Thyroid gland (tissue), 4 donors: ENCODE measurements around the gene XAF1. TPM values are rescaled to one million over a fixed set of nuclear protein-coding genes. Genes with fewer than 3 reads are reported as not detected.

ENCODE experiments used
- DNase-seq, 2 donors: peaks; one replicate each; pipeline ENCODE4 v3.0.0-alpha.2; 2019
- H3K27ac ChIP-seq, 3 donors: fragments of 200-600 bp; sonication (generic); 1 replicate in 2 of 3; 2 replicates in 1 of 3; pipeline ENCODE4 v1.5.1; 2016 to 2019; ENCODE audit warnings: mild to moderate bottlenecking in 1 of 3, moderate library complexity in 1 of 3
- H3K27me3 ChIP-seq: fragments of 200-600 bp; sonication (generic); one replicate; pipeline ENCODE4 v1.5.1; 2019
- H3K36me3 ChIP-seq, 2 donors: fragments of 200-600 bp; sonication (generic); one replicate each; pipeline ENCODE4 v1.5.1; 2016 to 2019
- H3K4me1 ChIP-seq, 2 donors: fragments of 200-600 bp; sonication (generic); one replicate each; pipeline ENCODE4 v1.5.1; 2017 to 2019
- H3K4me3 ChIP-seq, 3 donors: fragments of 200-600 bp; sonication (generic); replicated peaks in 1 of 3; 1 replicate in 2 of 3; 2 replicates in 1 of 3; pipeline ENCODE4 v1.5.1; 2016; ENCODE audit warnings: mild to moderate bottlenecking in 1 of 3
- H3K9me3 ChIP-seq: fragments of 200-600 bp; sonication (generic); one replicate; pipeline ENCODE4 v1.5.1; 2017
- POLR2A ChIP-seq, 2 donors: fragments of 450-650 bp; IDR thresholded peaks; one replicate each; pipeline ENCODE4 v1.6.1; 2017; ENCODE audit warnings: antibody characterized with exemption in 2 of 2, mild to moderate bottlenecking in 2 of 2, moderate library complexity in 1 of 2
- WGBS, 2 donors: methylation state at CpG; one replicate each; pipeline ENCODE4 v1.1.5; 2017; 5-methylcytosine and 5-hydroxymethylcytosine counted together
- intact Hi-C: fragments of 100-400 bp; cut with DNase I; formaldehyde crosslinking; loops from one replicate; pipeline ENCODE4 v1.15.1; 2023
- total RNA-seq, 4 donors: library from RNA; depleted of rRNA; stranded (reverse); fragments of >200 nt; gene quantifications; one replicate each; pipeline ENCODE4 v1.2.3, GENCODE V29; 2016
- TF ChIP-seq, protein P1 (sequence below), 6 experiments: fragments of 200-600 bp in 3 of 6; fragments of 450-650 bp in 3 of 6; sonication (generic) in 3 of 6; IDR thresholded peaks; one replicate each; pipeline ENCODE4 v1.5.1; 2016 to 2019; ENCODE audit warnings: antibody characterized with exemption in 6 of 6, mild to moderate bottlenecking in 2 of 6, inconsistent platforms in 1 of 6, moderate library complexity in 1 of 6

XAF1 gene
- total RNA-seq, 4 donors from 2014 or later: 10.0 to 34.1 (median 12.6) TPM

GRCh38 chr17:6780001-6780400 is 24.2 kb downstream of the XAF1 start:
- TF ChIP-seq, protein P1, sequence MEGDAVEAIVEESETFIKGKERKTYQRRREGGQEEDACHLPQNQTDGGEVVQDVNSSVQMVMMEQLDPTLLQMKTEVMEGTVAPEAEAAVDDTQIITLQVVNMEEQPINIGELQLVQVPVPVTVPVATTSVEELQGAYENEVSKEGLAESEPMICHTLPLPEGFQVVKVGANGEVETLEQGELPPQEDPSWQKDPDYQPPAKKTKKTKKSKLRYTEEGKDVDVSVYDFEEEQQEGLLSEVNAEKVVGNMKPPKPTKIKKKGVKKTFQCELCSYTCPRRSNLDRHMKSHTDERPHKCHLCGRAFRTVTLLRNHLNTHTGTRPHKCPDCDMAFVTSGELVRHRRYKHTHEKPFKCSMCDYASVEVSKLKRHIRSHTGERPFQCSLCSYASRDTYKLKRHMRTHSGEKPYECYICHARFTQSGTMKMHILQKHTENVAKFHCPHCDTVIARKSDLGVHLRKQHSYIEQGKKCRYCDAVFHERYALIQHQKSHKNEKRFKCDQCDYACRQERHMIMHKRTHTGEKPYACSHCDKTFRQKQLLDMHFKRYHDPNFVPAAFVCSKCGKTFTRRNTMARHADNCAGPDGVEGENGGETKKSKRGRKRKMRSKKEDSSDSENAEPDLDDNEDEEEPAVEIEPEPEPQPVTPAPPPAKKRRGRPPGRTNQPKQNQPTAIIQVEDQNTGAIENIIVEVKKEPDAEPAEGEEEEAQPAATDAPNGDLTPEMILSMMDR (IDR thresholded peaks at IDR 0.05): no peak
- no peak for TF ChIP-seq POLR2A (IDR thresholded peaks at IDR 0.05)
- WGBS, 2 donors: 77 to 78% methylated on average over 8 of the region's 8 CpGs
- Histone ChIP-seq H3K27me3 (no peaks in the 10 kb centered on the region), H3K4me3 (no peak overlapping the region), H3K9me3 (no peaks in the 10 kb centered on the region), H3K4me1 (peaks cover 0 to 5% of the 10 kb centered on the region in 2 donors), H3K27ac (no peak overlapping the region), H3K36me3 (no peaks in the 10 kb centered on the region)
- DNase-seq: no peak
- intact Hi-C loops: no loop called here

DNA sequence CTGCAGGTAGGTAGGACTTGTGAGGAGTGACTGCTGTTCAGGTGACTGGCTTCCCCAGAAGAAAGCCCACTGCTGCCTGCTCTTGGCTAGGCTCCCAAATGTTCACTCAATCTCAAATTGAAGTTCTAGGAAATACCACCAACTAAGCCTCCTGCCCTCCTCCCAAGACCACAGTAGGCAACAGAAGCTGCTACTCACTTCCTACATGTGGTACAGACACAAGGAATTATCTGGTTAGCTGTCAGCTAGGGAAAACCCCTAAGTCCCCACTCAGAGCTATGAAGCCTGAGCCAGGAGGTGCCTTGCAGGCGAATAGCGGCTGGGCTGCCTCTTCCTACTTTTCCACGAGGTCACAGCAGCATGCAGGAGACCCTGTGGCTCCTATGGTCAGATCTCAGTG is 25.0 kb downstream of the XAF1 start:
- Histone ChIP-seq H3K27ac (no peak overlapping the region), H3K36me3 (no peaks in the 10 kb centered on the region), H3K4me3 (no peak overlapping the region), H3K9me3 (no peaks in the 10 kb centered on the region), H3K27me3 (no peaks in the 10 kb centered on the region), H3K4me1 (peaks cover 0 to 4% of the 10 kb centered on the region in 2 donors)
- WGBS, 2 donors: 61 to 74% methylated on average over 3 of the region's 3 CpGs
- TF ChIP-seq POLR2A (IDR thresholded peaks at IDR 0.05): no peak
- TF ChIP-seq, protein P1 (IDR thresholded peaks at IDR 0.05): no peak
- DNase-seq: no peak
- intact Hi-C loops: no loop called here

DNA sequence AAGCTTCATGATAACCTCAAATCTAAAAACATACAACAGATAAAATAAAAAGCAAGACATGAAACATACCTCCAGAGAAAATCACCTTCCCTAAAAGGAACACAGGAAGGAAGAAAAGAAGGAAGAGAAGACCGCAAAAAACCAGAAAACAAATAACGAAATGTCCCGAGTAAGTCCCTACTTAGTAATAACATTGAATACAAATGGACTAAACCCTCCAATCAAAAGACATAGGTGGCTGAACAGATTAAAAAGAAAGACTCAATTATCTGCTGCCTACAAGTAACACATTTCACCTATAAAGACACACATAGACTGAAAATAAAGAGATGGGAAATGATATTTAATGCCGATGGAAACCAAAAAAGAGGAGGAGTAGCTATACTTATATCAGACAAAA is 26.4 kb downstream of the XAF1 start:
- H3K9me3 ChIP-seq: no peaks in the 10 kb centered on the region
- H3K27me3 ChIP-seq: no peaks in the 10 kb centered on the region
- no peak overlapping the region for H3K4me3 ChIP-seq
- 89 to 91% methylated on average over 4 of the region's 4 CpGs for WGBS, 2 donors
- H3K27ac ChIP-seq: no peak overlapping the region
- no peak for DNase-seq
- no peaks in the 10 kb centered on the region for H3K4me1 ChIP-seq
- intact Hi-C loops: no loop called here
- H3K36me3 ChIP-seq: no peaks in the 10 kb centered on the region
- TF ChIP-seq POLR2A (IDR thresholded peaks at IDR 0.05): no peak
- TF ChIP-seq, protein P1 (IDR thresholded peaks at IDR 0.05): no peak

DNA sequence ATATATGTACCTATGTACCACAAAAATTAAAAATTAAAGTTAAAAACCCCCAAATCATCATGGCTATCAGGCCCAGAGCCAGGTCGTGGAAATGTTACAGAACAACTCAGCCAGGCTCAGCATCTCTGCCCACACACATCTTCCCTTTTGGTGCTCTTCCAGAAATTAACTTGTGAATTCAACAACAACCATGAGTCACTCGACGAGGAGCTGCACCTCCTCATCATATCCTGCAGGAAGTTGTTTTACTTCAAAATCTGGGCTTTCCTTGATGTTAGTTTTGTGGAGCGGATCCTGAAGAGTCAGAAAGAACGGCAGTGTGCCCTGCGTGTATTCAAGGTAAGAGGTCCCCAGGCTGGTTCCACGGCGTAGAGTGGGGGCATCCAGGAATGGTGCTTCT is 30.8 kb downstream of the XAF1 start:
- WGBS, 2 donors: 38 to 44% methylated on average over 8 of the region's 8 CpGs
- TF ChIP-seq, protein P1 (IDR thresholded peaks at IDR 0.05): no peak
- no peak for TF ChIP-seq POLR2A (IDR thresholded peaks at IDR 0.05)

DNA sequence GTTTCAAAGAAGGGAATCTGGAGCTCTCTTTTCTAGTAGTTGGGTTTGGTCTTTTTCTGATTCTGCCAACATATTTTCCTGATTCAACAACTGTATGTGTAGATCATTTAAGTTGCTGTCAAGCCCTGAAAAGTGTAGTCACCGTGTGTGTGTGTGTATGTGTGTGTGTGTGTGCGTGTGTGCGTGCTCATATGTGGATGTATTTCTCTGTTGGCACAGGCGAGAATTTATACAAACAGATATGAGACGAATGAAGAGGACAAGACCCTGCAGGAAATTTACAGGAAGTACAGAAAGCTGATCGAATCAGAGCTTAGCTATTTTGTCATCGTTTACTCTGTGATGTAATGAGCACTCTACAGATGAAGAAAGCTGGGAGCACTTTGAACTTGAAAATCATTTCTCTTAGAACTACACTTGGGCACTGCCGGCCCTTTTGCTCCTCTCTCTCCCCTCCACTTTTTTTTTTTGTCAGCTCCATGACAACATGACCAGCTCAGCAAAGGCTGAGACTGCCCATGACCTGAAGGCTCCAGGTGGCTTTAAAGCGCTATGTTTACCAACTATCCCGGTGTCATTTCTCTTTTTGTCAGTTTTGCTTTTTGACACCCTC is 31.3 kb downstream of the XAF1 start:
- DNase-seq: no peak
- no peak overlapping the region for H3K4me3 ChIP-seq
- intact Hi-C loops: no loop called here
- TF ChIP-seq POLR2A (IDR thresholded peaks at IDR 0.05): no peak
- H3K27me3 ChIP-seq: no peaks in the 10 kb centered on the region
- no peaks in the 10 kb centered on the region for H3K36me3 ChIP-seq
- no peaks in the 10 kb centered on the region for H3K4me1 ChIP-seq
- H3K27ac ChIP-seq: no peak overlapping the region
- WGBS, 2 donors: 59 to 64% methylated on average over 10 of the region's 10 CpGs
- no peaks in the 10 kb centered on the region for H3K9me3 ChIP-seq

More for the DNA sequence above, 30.8 kb downstream of the XAF1 start:
- H3K36me3 ChIP-seq: no peaks in the 10 kb centered on the region
- no peak for DNase-seq
- no peaks in the 10 kb centered on the region for H3K4me1 ChIP-seq
- H3K9me3 ChIP-seq: no peaks in the 10 kb centered on the region
- intact Hi-C loops: no loop called here
- H3K27ac ChIP-seq: no peak overlapping the region
- H3K27me3 ChIP-seq: no peaks in the 10 kb centered on the region
- no peak overlapping the region for H3K4me3 ChIP-seq
